CD4-positive, alpha-beta T cell treated with Interferon alpha-2 for 1 hour (primary cell): ENCODE measurements around the gene CST7.
A peak's percentile ranks its signal among the peaks of the same experiment; 100 is the strongest.

Source experiments
- DNase-seq, 2 donors: peaks; one replicate each; pipeline ENCODE4 v3.0.0-alpha.2; 2020 to 2022

CST7 gene

DNA sequence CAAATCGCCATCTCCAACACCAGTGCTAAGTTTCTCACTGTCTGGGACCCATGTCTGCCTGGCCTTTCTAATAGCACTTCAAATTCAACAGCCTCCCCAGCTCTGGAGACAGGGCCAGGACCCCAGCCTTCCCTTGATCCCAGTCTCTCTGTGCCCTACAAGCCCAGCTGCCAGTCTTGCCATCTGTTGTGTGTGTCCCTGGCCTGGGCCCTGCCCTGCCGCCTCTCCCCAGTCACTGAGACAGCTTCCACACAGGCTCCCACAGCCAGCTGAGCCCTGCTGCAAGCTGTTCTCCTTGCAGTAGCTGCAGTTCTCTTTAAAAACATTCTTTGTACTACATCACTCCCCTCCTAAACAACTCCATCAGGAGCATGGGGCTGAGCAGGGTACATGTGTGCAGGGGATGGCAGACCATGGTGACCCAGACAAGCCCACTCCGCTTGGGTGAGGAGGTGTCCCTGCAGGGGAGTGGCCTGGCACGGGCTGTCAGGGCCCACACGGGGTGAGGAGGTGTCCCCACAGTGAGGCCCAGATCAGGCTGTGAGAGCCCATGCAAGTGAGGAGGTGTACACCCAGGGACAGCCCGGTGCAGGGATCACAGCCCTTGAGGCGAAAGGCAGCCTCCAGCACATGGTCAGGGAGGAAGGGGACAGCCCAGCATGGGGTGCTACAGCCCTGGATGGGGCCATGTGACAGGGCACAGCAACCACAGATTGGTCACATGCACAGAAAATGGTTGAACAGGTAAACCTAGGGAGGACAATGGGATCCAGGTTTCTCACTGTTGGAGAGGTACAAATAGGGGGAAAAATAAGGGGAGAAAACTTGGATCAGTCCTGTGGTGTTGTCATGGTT, 16.2 kb downstream of the CST7 start:
- no peak for DNase-seq

DNA sequence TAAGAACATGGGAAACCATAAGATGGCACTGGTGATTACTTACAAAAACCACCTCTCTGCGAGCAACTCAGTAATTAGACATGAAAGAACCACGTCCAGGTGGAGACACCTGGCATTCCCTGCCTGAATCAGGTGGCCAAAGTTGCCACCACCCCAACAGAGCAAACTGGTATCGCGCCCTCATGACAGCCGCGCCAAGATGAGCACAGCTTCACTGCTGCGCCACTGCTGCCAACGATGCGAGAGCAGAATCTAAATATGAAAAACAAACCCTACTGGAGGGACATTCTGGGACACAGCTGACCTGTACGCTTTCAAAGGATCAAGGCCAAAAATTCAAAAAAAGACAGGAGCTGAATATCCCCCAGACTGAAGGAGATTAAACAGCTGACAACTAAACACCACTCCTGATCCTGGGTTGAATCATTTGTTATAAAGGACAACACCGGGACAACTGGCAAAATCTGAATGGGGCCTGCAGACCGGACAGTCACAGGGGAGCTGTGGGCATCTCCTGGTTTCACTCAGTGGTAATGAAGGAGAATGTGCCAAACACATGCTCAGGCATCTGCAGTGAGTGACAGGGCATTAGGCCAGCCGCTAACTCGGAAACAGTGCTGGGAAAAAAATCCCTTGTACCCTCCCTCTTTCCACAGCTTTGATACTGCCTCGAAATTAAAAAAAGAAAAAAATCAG, 17.4 kb downstream of the CST7 start:
- DNase-seq = no peak

DNA sequence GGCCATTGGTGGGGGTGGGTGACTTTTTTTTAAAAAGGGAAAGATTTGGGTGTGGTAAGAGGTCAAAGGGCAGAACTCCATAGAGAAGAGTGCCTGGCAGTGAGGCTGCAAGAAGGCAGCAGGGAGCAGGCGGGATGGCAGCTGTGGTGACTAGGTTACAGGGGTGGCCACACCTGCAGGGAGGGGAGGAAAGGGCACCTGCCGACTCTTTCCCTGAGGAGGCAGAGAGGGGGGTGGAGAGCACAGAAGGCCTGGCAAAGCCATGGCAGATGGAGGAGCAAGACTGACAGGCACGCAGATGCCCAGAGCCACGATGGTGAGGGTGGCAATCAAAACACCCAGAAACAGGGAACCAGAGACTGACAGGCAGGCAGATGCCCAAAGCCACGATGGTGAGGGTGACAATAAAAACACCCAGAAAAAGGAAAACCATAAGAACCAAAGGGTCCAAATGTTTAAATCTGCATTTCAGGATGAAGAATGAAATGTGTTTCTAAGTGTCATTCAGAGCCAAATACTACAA, 19.3 kb downstream of the CST7 start:
- no peak for DNase-seq

DNA sequence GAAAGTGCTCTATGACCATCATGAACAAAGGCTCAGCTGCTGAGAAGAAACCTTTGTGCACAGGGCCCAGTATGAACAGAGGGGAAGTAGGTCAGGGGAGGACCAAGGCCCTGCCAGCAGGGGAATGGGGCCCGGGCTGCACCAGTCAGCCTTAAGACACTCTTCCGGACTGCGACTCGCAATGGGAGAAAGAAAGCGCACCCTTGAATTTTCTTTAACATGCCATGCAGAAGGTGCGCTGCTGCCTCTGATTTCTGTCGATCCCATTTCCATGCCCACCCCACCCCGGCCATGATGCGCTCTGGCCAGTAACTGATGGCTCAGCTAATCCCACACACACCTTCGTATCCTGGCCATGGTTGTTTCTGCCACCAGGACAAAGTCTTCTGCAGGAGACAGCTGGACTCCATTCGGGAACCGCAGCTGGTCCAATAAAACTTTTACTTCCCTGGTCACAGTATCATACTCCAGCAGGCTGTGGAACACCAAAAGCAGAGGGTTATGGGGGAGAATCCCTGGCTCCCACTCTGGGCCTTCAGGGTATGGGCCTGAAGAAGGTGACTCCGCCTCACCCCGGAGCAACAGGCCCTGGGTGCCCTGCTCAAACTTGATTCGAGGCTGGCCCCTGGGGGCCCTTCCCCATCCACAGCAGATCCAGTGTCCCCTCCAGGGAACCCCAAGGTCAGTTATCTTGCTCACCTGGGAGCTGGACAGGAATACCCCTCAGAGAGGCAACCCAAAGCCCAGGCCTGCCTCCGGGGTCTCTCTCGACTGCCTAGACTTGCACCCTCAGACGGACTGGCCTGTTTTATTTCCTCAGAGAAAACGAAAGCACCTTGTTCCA, 20.3 kb downstream of the CST7 start:
- DNase-seq = no peak

DNA sequence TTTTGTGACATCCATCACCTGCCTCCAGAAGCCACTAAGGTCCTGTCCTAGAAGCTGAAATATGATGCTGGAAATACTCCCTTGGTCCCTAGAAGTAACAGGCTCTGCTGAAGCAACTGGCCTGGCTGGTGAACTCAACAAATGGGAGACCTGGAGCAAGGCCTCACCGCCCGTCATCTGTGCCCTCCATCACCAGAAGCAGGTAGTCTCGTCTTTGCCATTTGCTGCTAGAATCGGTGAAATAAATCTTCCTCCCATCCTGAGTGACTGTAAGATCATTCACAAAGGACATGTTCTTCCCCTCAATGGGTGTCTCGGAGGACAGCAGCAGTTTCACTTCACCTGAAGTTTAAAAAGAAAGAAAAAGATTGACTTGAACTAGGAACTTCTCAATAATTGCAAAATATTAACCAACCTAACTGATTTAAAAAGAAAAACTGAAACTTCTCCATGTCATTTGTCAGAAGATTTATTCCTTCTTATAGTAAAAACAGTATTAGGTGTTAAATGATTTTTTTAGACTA, 21.0 kb downstream of the CST7 start:
- no peak for DNase-seq

DNA sequence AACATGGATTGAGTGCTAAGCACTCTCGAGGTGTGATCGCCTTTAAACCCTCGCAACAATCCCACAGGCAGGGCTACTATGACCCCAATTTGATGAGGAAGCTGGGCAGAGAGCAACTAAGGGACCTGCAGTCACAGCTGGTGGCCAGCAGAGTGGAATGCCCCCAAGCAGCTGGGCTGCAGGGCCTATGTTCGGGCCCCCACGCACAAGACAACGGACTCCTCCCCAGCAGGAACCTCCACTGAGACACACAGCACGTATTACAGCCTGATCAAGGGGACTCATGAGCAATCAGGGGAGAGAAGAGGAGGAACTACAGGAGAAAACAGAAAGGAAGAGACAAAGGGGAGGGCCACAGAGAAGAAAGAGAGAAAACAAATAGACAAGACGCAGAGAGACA, 21.7 kb downstream of the CST7 start:
- no peak for DNase-seq

DNA sequence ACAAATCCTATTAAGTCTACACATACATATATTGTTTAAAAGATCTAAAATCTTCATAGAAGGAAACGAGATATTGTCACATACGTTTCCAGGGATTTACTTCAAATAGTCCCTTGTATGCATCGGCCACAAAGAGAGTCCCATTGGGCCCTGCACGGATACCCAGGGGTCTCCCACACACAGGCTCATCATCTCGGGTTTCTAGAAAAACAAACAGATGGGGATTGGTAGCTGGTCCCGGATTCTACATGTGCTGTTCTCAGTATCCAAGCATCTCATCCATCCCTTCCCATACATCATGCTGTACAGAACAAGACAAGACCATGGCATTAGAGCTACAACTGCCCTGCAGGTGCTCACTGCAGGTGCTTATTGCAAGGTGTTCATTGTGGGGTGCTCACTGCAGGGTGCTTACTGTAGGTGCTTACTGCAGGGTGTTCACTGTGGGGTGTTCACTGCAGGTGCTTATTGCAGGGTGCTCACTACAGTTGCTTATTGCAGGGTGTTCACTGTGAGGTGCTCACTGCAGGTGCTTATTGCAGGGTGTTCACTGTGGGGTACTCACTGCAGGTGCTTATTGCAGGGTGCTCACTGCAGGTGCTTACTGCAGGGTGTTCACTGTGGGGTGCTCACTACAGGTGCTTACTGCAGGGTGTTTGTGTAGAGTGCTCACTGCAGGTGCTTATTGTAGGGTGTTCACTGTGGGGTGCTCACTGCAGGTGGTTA, 22.5 kb downstream of the CST7 start:
- DNase-seq = no peak

DNA sequence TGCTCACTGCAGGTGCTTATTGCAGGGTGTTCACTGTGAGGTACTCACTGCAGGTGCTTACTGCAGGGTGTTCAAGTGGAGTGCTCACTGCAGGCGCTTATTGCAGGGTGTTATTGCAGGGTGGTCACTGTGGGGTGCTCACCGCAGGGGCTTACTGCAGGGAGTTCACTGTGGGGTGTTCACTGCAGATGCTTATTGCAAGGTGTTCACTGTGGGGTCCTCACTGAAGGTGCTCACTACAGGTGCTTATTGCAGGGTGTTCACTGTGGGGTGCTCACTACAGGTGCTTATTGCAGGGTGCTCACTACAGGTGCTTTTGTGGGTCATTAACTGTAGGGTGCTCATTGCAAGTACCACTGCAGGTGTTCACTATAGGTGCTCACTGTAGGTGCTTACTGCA, 23.3 kb downstream of the CST7 start:
- no peak for DNase-seq

DNA sequence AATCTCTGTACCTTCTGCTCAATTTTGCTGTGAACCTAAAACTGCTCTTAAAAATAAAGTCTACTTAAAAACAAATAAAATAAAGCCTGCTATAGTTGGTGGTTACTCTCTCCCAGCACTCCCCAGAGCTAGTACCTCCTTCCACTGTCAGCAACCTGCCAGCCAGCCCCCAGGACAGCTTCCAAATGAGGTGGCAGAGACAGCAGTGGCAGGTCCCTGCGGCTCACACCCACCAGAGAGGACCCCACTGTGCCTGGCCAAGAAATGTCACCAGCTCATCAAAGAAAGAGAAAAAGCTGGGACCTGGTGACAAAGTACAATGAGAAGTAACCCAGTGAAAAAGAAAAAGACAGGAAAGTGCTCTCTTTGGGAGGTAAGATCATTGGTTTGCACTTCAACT, 28.3 kb downstream of the CST7 start:
- DNase-seq = no peak

DNA sequence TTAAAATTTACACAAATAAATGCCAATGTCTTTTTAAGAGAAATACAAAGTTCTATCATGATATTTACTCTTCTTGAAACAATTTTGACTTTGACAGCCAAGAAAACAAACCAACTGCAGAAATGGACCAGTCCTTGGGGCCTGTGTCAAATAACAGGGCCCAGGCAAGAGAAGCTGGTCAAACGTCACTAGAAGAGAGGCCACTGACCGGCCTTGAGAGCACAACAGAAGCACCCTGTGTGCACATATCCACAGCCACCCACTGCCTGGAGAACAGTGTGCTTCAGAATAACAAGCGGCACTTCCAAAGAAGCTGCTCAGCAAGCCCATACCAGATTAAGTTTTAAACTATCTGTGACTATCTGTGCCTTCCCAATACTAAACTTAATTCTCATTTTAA, 28.7 kb downstream of the CST7 start:
- no peak for DNase-seq

DNA sequence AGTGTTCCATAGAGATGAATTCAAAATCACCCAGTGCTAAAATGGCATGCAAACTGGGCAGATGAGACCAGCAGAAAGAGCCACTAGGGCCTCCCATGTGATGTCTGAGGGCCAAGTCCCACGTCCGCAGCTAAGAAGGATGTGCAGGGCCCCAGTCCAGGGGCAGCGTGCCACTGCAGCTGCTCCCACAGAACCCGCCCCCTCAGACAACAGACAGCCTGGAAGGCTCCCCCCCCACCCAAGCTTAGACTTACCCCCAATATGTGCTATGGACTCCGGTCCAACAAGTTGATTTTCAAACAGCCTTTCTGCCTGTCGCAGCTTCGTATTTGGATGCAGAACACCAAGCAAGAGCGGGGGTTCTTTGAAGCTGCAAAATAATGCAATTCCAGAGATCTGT, 29.4 kb downstream of the CST7 start:
- DNase-seq = no peak

DNA sequence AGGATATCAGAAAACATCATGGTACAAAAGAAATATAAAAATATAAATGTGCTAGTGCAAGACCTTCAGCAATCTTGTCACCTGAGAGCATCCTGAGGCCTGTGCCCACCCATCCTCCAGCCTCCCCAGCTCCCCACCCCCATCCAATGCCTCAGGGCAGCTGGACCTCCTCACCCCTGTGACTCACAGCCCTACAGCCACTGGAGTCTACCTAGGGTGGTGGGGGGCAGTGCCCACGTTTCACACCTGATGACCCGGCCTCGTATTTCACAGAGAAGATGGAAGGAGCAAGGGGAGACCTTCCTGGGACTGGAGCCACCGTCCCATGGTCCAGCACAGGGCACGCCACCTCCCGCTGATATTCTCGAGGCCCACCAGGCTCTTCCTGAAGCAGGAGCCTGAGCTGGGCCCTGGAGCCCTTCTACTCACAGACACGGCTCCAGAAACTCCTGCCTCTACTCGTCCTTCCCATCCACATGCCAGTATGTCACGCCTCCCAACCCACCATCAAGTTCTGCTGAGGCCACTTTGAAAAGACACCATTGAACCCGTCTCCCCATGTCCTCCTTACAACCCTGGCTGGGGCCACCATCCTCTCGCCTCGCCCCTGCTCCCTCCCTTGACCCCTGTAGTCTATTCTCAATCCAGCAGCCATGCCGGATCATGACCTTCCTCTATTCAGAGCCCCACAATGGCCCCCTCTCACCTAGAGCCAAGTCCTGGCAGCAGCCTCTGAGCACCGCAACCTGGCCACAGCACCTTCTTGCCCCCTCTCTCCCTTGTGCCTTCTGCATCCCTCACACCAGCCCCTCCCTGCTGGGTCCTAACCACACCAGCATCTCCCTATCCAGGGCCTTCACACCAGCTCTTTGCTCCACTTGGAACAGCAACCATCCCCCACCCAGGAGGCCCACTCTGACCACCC, 30.2 kb downstream of the CST7 start:
- no peak for DNase-seq

DNA sequence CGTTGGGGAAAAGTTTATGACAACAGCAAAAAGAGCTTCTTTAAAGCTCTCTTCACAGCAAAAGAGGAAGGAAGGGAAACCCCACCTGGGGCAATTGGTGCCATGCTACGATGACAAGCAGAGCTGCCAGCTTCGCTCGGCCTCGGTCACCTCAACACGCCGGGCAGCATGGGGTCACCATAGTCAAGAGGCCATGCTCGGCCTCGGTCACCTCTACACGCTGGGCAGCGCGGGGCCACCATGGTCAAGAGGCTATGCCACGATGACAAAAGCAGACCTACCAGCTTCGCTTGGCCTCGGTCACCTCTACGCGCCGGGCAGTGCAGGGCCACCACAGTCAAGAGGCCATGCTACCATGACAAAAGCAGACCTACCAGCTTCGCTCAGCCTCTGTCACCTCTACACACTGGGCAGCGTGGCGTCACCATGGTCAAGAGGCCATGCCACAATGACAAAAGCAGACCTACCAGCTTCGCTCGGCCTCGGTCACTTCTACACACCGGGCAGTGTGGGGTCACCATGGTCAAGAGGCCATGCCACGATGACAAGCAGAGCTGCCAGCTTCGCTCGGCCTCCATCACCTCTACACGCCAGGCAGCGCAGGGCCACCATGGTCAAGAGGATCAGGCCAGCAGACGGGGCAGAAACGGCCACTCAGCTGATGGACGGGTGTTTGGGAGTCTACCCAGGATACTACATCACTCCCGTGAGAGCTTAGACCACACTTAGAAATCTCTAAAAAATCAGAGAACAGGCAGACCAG, 31.4 kb downstream of the CST7 start:
- DNase-seq = no peak

DNA sequence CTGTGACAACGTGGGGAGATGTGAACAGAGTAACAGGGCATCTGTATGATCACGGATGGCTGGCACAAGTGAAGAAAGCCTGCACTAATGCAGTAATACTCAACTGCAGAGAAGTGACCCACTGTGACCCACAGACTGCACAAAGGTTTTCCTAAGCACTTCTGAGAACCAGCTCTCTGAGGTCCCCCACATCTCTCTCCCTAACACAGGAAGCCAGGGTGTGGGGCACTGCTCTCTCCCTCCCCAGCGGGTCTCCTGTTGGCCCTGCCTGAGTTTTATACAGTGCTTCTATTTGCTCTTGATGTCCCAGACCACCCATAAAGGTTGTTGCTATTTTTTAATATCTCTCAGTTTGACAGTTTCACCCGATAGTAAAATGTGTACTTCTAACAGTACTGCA, 32.2 kb downstream of the CST7 start:
- no peak for DNase-seq

DNA sequence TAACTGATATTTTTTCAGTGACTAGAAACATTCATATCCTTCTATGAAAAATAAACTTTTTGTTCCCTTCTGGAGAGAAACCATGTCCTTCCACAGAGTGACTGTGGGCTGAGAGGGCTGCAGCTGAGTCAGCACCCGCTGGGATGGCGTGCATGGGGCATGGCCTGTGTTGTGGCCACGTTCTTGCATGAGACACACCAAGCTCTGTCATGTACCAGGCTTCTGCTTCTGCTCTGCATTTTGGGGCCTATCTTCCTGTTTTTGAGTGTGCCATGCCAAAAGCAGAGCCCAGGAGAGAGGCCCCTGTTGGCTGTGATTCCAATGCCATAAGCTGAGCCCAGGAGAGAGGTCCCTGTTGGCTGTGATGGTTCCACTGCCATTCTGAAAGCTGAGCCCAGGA, 32.7 kb downstream of the CST7 start:
- DNase-seq = peak in 1 of 2 donors; percentile 34

DNA sequence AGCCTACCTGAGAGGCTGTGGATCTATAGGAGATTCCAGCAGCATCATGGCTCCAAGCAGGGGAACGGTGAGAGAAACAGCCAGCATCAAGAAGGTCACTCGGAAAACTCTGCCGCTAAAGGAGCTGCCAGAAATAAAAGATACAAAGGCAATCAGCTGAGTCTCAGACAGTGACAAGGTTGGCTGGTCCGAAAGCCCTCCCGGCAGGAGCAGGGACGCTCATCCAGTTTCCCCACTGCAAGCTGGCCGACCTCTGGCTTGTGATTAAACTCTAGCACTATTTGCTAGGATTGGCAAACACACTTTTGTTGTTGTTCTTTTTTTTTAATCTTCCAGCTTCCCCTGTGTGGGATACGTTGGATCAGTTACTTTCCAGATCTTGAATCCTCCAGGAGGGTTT, 34.8 kb downstream of the CST7 start:
- no peak for DNase-seq

DNA sequence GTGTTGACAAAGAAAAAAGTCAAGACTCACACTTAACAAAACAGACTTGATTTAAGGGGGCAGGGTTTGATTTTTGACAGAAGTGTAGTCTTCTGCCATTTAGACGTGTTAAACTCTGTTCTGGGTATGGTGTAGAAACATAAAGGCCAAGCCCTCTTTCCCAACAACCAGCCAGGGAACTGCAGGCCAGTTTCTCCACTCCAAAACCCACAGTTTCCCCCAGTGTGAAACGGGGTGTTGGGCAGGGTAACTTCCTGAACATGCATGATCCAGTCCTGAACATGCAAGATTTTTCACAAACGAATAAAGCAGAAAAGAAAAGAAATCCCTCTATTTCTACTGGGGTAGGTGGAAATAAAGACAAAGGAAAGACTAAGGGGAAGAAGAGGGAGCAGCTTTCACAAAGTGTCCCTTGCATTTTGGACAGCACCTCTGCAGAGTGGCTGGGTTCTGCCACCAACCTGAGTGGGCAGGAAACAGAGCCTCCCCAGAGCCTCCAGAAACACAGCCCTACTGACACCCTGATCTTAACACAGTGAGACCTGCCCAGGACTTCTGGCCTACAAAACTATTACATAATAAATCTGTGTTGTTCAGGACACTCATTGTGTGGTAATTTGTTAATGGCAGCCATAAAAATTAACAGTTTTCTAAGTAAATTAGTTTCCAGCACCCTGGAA, 36.0 kb downstream of the CST7 start:
- DNase-seq = no peak

DNA sequence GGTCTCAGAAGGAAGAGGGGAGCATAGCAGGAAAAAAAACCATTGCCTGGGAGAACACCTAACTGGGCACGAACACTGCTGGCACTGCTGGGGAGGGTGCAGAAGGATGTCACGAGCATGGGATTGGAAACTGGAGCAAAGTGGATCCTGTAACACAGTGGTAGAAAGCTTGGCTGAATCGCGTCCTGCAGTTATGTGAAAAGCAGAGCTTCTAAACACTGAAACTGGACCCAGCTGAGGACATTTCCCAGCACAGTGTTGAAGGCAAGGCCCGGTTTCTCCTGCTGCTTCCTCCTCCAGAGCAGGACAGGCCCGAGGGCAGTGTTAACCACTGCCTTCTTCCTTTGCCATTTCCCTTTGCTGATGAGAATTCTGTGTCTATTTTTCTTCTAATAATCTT, 36.7 kb downstream of the CST7 start:
- no peak for DNase-seq

DNA sequence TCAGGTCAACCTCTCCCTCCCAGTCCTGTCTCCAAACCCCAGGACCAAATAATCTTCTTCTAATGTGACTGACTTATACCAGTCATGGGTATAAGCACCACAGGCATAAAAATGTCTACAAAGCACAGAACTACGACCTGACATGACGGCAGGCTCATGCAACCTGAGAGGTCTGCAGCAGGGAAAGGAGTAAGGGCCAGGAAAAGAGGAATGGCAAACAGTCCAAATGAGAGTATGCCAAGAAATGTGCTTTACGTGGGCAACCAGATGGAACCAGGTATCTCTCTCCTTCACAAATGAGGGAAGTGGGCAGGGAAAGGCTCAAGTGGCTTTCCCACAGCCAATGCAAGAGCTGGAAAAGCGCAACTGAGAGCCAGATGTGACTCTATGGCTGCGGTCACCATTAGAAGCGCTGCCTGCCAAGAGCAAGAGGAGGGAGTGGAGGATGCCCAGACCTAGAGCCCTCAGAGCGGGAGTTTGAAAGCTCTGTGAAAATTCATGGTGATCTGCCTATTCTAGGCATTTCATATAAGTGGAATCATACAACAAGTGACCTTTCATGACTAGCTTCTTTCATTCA, 37.5 kb downstream of the CST7 start:
- no peak for DNase-seq

DNA sequence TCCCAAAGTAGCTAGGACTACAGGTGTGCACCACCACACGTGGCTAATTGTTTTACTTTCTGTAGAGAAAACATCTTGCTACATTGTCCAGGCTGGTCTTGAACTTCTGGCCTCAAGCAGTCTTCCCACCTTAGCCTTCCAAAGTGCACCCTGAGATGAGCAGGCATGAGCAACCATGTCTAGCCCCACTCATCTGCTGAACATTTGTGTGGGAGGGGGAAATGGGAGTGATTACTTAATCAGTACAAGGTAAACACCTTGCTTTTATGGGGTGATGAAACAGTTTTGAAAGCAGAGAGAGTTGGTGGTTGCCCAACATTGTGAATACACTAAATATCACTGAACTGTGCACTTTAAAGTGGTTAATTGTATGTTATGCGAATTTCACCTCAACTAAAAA, 38.2 kb downstream of the CST7 start:
- DNase-seq = no peak
